MM.1S (cell line): Measurements from ENCODE around the gene MAD1L1.

ENCODE experiments used
- EZH2 ChIP-seq: fragments of 300-600 bp; sonication (generic); optimal IDR thresholded peaks from 2 replicates; pipeline ENCODE3; 2017; ENCODE audit warnings: low read depth, mild to moderate bottlenecking, antibody characterized with exemption, low read length, mixed read lengths
- TF ChIP-seq, protein P1 (sequence below): fragments of 300-600 bp; sonication (generic); IDR thresholded peaks from 2 replicates; pipeline ENCODE4 v1.5.1; 2016; ENCODE audit warnings: antibody characterized with exemption, low read length, mixed read lengths

- TF ChIP-seq, protein P1, sequence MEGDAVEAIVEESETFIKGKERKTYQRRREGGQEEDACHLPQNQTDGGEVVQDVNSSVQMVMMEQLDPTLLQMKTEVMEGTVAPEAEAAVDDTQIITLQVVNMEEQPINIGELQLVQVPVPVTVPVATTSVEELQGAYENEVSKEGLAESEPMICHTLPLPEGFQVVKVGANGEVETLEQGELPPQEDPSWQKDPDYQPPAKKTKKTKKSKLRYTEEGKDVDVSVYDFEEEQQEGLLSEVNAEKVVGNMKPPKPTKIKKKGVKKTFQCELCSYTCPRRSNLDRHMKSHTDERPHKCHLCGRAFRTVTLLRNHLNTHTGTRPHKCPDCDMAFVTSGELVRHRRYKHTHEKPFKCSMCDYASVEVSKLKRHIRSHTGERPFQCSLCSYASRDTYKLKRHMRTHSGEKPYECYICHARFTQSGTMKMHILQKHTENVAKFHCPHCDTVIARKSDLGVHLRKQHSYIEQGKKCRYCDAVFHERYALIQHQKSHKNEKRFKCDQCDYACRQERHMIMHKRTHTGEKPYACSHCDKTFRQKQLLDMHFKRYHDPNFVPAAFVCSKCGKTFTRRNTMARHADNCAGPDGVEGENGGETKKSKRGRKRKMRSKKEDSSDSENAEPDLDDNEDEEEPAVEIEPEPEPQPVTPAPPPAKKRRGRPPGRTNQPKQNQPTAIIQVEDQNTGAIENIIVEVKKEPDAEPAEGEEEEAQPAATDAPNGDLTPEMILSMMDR = no peak
- TF ChIP-seq EZH2 = no peak
Observed at GRCh38 chr7:2271273-2272026, 38.7 kb upstream of the MAD1L1 start.
